GM12874 (cell line): ENCODE data around the gene CADPS.

Experiments used
- TF ChIP-seq, protein P1 (sequence below): IDR thresholded peaks from 2 replicates; pipeline ENCODE4 v1.5.1; 2011; ENCODE audit warnings: low read depth, mild to moderate bottlenecking, control low read depth, low read length, moderate library complexity; ENCODE audit not compliant: insufficient read depth

The CADPS gene

DNA sequence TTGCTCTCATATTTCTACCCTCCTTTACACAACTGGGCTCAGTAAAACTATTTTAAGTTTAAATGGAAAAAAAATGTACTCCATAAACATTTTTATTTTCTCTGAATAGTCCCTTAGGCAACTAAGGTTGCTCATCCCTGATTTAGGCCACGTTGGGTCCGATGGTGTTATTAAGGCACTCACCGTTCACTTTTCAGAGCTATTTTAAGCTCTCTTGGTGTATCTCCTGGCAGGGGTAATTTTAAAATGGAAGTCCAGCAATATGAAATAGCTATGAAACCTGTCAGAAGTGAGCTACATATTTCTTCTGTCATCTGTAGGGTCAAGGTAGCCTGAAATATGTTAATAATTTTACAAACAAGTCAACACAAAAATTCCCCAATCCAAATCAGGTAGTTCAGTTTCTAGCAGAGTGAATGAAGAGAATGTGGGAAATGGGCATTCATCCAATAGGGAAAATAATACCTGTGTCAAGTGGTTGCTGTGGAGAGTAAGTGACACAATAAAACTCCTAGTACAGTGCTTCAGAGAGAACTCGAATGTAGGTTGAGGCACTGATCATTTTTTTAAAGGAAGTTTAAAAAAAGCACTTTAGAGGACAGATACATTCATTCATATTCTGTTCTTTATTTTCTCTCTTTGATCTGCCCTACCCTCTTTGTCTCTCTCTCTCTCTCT is 292.6 kb downstream of the CADPS start:
- TF ChIP-seq, protein P1, sequence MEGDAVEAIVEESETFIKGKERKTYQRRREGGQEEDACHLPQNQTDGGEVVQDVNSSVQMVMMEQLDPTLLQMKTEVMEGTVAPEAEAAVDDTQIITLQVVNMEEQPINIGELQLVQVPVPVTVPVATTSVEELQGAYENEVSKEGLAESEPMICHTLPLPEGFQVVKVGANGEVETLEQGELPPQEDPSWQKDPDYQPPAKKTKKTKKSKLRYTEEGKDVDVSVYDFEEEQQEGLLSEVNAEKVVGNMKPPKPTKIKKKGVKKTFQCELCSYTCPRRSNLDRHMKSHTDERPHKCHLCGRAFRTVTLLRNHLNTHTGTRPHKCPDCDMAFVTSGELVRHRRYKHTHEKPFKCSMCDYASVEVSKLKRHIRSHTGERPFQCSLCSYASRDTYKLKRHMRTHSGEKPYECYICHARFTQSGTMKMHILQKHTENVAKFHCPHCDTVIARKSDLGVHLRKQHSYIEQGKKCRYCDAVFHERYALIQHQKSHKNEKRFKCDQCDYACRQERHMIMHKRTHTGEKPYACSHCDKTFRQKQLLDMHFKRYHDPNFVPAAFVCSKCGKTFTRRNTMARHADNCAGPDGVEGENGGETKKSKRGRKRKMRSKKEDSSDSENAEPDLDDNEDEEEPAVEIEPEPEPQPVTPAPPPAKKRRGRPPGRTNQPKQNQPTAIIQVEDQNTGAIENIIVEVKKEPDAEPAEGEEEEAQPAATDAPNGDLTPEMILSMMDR, result no peak

GRCh38 chr3:62577153-62577552 is 298.1 kb downstream of the CADPS start:
- TF ChIP-seq, protein P1, result no peak

DNA sequence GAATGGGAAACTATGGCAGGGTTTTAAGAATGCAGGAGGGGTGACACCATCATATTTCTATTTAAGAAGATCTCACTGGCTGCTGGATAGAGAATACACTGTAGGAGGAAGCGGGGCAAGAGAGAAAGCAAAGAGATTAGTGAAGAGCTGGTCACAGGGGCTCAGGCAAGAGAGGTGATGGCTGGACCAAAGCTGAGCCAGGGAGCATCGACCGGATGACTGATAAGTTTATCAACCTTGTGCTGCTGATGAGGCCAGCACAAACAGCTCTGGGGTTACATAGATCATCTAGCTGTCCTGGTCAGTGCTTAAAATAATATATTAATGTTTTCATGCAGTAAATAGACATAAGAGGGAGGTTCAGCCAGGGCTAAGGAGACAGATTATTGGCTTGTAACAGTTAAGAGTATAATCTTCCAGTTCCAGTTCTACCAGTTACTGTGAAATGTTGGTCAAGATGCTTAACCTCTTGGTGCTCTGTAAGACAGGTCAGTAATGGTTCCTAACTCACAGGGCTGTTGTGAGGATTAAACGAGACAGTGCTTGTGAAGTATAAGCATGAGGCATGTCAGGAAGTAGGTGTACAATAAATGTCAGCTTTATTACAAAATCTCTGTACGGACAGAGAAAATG is 300.8 kb downstream of the CADPS start:
- TF ChIP-seq, protein P1, result no peak

GRCh38 chr3:62571916-62572315 is 303.3 kb downstream of the CADPS start:
- TF ChIP-seq, protein P1, result no peak

- TF ChIP-seq, protein P1, result no peak
These were observed 304.3 kb downstream of the CADPS start for GRCh38 chr3:62570888-62571287.

- TF ChIP-seq, protein P1, result no peak
These were observed 305.6 kb downstream of the CADPS start for GRCh38 chr3:62569609-62570008.

DNA sequence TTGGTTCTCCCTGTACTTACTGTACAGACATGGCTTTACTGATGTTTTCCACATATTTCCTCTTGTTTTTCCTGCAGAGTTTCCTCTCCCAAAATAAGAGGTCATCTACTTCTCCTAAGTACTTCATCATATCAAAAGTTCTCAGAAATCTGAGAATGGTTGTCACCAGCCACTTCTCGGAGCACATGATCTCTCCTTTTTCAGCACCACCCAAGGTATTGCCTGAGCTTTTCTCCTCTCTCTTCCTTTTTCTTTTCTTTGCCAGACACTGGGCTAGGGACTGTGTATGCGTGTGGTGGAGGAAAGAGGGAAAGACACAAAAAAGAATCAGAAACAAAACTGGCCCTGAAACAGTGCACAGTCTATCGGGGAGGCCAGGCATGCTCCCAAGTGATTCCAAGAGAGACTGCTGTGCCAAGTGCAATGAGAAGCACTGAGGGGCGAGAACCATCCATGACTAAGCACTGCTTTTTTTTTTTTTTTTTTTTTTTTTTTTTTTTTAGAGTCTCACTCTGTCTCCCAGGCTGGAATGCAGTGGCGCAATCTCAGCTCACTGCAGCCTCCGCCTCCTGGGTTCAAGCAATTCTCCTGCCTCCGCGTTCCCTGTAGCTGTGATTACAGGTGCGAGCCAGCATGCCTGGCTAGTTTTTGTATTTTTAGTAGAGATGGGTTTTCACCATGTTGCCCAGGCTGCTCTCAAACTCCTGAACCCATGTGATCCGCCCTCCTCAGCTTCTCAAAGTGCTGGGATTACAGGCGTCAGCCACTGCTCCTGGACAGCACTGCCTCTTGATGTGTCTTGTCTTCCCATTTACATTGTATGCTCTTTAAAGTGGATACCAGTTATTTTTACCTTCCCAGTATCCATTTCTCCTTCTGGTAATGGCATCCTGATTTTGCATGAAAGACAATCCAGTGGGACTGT is 307.9 kb downstream of the CADPS start:
- TF ChIP-seq, protein P1, result no peak
